H1 (cell line): ENCODE results near the gene MRPL20. TPM values are rescaled to one million over a fixed set of nuclear protein-coding genes. Genes with fewer than 3 reads are reported as not detected.

Experiments
- CTCF ChIA-PET: fragments of 300-600 bp; sonication (Branson Sonifier 250); formaldehyde crosslinking; loops from one replicate; lab custom pipeline; 2021; ENCODE audit not compliant: partially characterized antibody; lab: Charles Lee
- POLR2A ChIA-PET: fragments of 300-600 bp; sonication (Branson Sonifier 250); formaldehyde crosslinking; loops from one replicate; lab custom pipeline; 2021; ENCODE audit warnings: inconsistent platforms; ENCODE audit not compliant: partially characterized antibody; lab: Charles Lee
- DNase-seq, 2 experiments: peaks; one replicate each; pipeline versions ENCODE4 v3.0.0 to v3.0.0-alpha.2; 2010 to 2022; ENCODE audit warnings: low spot score in 2 of 2, low read depth in 1 of 2, mixed read lengths in 1 of 2
- FAIRE-seq: peaks from 2 replicates; lab custom pipeline; 2011; peaks lifted over from hg19 to GRCh38; lab: Jason Lieb, UNC
- H2AFZ ChIP-seq: 2 replicates; pipeline ENCODE4 v1.8.1; 2012; ENCODE audit warnings: low read length, inconsistent platforms
- H2AK5ac ChIP-seq: 2 replicates; pipeline ENCODE4 v1.6.1; 2013; ENCODE audit warnings: low read depth, low read length
- H2BK120ac ChIP-seq: replicated peaks from 2 replicates; pipeline ENCODE3; 2013; ENCODE audit warnings: low read depth, low read length, inconsistent platforms
- H2BK12ac ChIP-seq: 2 replicates; pipeline ENCODE4 v1.6.1; 2013; ENCODE audit warnings: low read depth, low read length
- H2BK15ac ChIP-seq: 2 replicates; pipeline ENCODE4 v1.6.1; 2013; ENCODE audit warnings: low read length
- H2BK20ac ChIP-seq: 2 replicates; pipeline ENCODE4 v1.6.1; 2013; ENCODE audit warnings: low read length
- H2BK5ac ChIP-seq: 2 replicates; pipeline ENCODE4 v1.6.1; 2013; ENCODE audit warnings: low read depth, low read length
- H3K14ac ChIP-seq: 2 replicates; pipeline ENCODE4 v1.6.1; 2013; ENCODE audit warnings: inconsistent platforms; ENCODE audit not compliant: insufficient read length
- H3K18ac ChIP-seq: 2 replicates; pipeline ENCODE4 v1.6.1; 2013; ENCODE audit warnings: low read length; ENCODE audit errors: extremely low read depth
- H3K23ac ChIP-seq: 2 replicates; pipeline ENCODE4 v1.6.1; 2013; ENCODE audit warnings: inconsistent platforms; ENCODE audit not compliant: insufficient read length
- H3K23me2 ChIP-seq: 2 replicates; pipeline ENCODE4 v1.6.1; 2013; ENCODE audit warnings: low read depth, low read length
- H3K27ac ChIP-seq: 2 replicates; pipeline ENCODE4 v1.6.1; 2011; ENCODE audit warnings: low read depth, low read length, inconsistent platforms
- H3K27me3 ChIP-seq, 4 experiments: replicated peaks in 1 of 4; 1 replicate in 1 of 4; 2 replicates in 3 of 4; pipeline versions ENCODE4 v1.6.1 to v1.8.1; 2011 to 2013; ENCODE audit warnings: low read length in 3 of 4, mild to moderate bottlenecking in 3 of 4, inconsistent platforms in 2 of 4, mixed read lengths in 2 of 4, moderate library complexity in 1 of 4; ENCODE audit not compliant: control insufficient read depth in 3 of 4, insufficient read depth in 3 of 4; ENCODE audit errors: extremely low read depth in 1 of 4
- H3K36me3 ChIP-seq, 4 experiments: 2 replicates each; pipeline versions ENCODE4 v1.6.1 to v1.8.1; 2011 to 2013; ENCODE audit warnings: mild to moderate bottlenecking in 4 of 4, low read length in 3 of 4, moderate library complexity in 2 of 4, control low read depth in 1 of 4, inconsistent platforms in 1 of 4; ENCODE audit not compliant: insufficient read depth in 4 of 4, control insufficient read depth in 2 of 4
- H3K4ac ChIP-seq: replicated peaks from 2 replicates; pipeline ENCODE3; 2013; ENCODE audit warnings: low read length, low read depth, mixed read lengths, inconsistent platforms; ENCODE audit not compliant: insufficient read length
- H3K4me1 ChIP-seq, 4 experiments: replicated peaks in 1 of 4; 1 replicate in 1 of 4; 2 replicates in 3 of 4; pipeline versions ENCODE4 v1.6.1 to v1.8.1; 2011 to 2013; ENCODE audit warnings: low read length in 3 of 4, inconsistent platforms in 2 of 4, mixed read lengths in 1 of 4; ENCODE audit not compliant: insufficient read depth in 4 of 4, control insufficient read depth in 3 of 4
- H3K4me2 ChIP-seq, 2 experiments: 2 replicates each; pipeline versions ENCODE4 v1.6.1 to v1.8.1; 2011 to 2013; ENCODE audit warnings: low read depth in 2 of 2, low read length in 2 of 2, control low read depth in 1 of 2, inconsistent platforms in 1 of 2, mild to moderate bottlenecking in 1 of 2; ENCODE audit not compliant: insufficient read depth in 1 of 2
- H3K4me3 ChIP-seq, 4 experiments: fragments of 200-600, 300-600 bp in 1 of 4; sonication (generic), shearing (Covaris generic), sonication (Bioruptor Twin) in 1 of 4; 2 replicates each; pipeline versions ENCODE4 v1.5.1 to v1.8.1; 2011 to 2016; ENCODE audit warnings: low read length in 4 of 4, low read depth in 3 of 4, control low read depth in 2 of 4, inconsistent platforms in 2 of 4, mild to moderate bottlenecking in 2 of 4, mixed read lengths in 1 of 4, moderate library complexity in 1 of 4; ENCODE audit not compliant: insufficient read depth in 2 of 4; ENCODE audit errors: extremely low read depth in 1 of 4
- H3K56ac ChIP-seq: replicated peaks from 2 replicates; pipeline ENCODE3; 2013; ENCODE audit warnings: low read depth, mild to moderate bottlenecking, mixed read lengths, low read length, inconsistent platforms; ENCODE audit not compliant: insufficient read length
- H3K79me1 ChIP-seq: 2 replicates; pipeline ENCODE4 v1.6.1; 2013; ENCODE audit warnings: low read depth, low read length, control low read depth
- H3K79me2 ChIP-seq, 2 experiments: 2 replicates each; pipeline versions ENCODE4 v1.6.1 to v1.8.1; 2012 to 2013; ENCODE audit warnings: low read length in 2 of 2, mild to moderate bottlenecking in 2 of 2, inconsistent platforms in 1 of 2; ENCODE audit not compliant: insufficient read depth in 2 of 2, control insufficient read depth in 1 of 2
- H3K9ac ChIP-seq, 4 experiments: replicated peaks in 1 of 4; 1 replicate in 1 of 4; 2 replicates in 3 of 4; pipeline versions ENCODE4 v1.6.1 to v1.8.1; 2011 to 2013; ENCODE audit warnings: low read depth in 3 of 4, low read length in 3 of 4, control low read depth in 2 of 4, mild to moderate bottlenecking in 2 of 4, moderate library complexity in 2 of 4, inconsistent platforms in 1 of 4; ENCODE audit errors: extremely low read depth in 1 of 4
- H3K9me3 ChIP-seq, 2 experiments: 2 replicates each; pipeline versions ENCODE4 v1.6.1 to v1.8.1; 2012 to 2013; ENCODE audit warnings: mild to moderate bottlenecking in 2 of 2, moderate library complexity in 2 of 2, control low read depth in 1 of 2, inconsistent platforms in 1 of 2, low read depth in 1 of 2, low read length in 1 of 2, mixed read lengths in 1 of 2; ENCODE audit not compliant: insufficient read depth in 2 of 2
- H4K20me1 ChIP-seq, 2 experiments: replicated peaks in 1 of 2; 2 replicates each; pipeline versions ENCODE3 to v1.8.1; 2011 to 2013; ENCODE audit warnings: inconsistent platforms in 2 of 2, low read length in 2 of 2, mild to moderate bottlenecking in 1 of 2; ENCODE audit not compliant: insufficient read depth in 2 of 2, control insufficient read depth in 1 of 2
- H4K5ac ChIP-seq: 2 replicates; pipeline ENCODE4 v1.6.1; 2013; ENCODE audit warnings: low read length, low read depth, mixed read lengths, inconsistent platforms; ENCODE audit not compliant: insufficient read length
- H4K8ac ChIP-seq: 2 replicates; pipeline ENCODE4 v1.8.0; 2013; ENCODE audit warnings: mild to moderate bottlenecking, moderate library complexity, low read length, inconsistent platforms; ENCODE audit not compliant: insufficient read depth; ENCODE audit errors: extremely low read depth
- H4K91ac ChIP-seq: replicated peaks from 2 replicates; pipeline ENCODE3; 2013; ENCODE audit warnings: low read length, mixed read lengths, inconsistent platforms; ENCODE audit not compliant: insufficient read length
- CTCF ChIP-seq, 3 experiments: IDR thresholded peaks; 1 replicate in 2 of 3; 2 replicates in 1 of 3; pipeline versions ENCODE4 v1.5.1 to v1.6.1; 2011; ENCODE audit warnings: low read length in 3 of 3, mild to moderate bottlenecking in 3 of 3, inconsistent platforms in 2 of 3, low read depth in 1 of 3, moderate library complexity in 1 of 3; ENCODE audit not compliant: insufficient read depth in 1 of 3; ENCODE audit errors: control extremely low read depth in 1 of 3
- POLR2AphosphoS5 ChIP-seq: IDR thresholded peaks from 2 replicates; pipeline ENCODE4 v1.6.1; 2011; ENCODE audit warnings: low read depth, low read length
- WGBS, 2 experiments: shearing (Covaris generic) in 1 of 2; methylation state at CpG; one replicate each; pipeline versions ENCODE4 v1.1.6 to v1.1.7; 2013 to 2015; ENCODE audit warnings: low lambda C conversion rate in 2 of 2, mixed read lengths in 2 of 2, inconsistent platforms in 1 of 2, low coverage in 1 of 2, missing lambda C conversion rate in 1 of 2; ENCODE audit not compliant: insufficient replicate concordance in 2 of 2, insufficient coverage in 1 of 2, insufficient read length in 1 of 2; ENCODE audit errors: extremely low coverage in 1 of 2, missing lambda C conversion rate in 1 of 2; 5-methylcytosine and 5-hydroxymethylcytosine counted together
- polyA plus RNA-seq, 7 experiments: library from polyadenylated mRNA; depleted of rRNA in 3 of 7; stranded (reverse) in 5 of 7; unstranded in 2 of 7; fragments of >200 nt in 5 of 7; fragments of 200-250 nt in 2 of 7; gene quantifications; 1 replicate in 5 of 7; 2 replicates in 1 of 7; 4 replicates in 1 of 7; pipeline versions ENCODE4 v1.2.1 to v1.2.3, GENCODE V29; 2011 to 2013; ENCODE audit warnings: missing spikeins in 2 of 7, mixed read lengths in 2 of 7
- total RNA-seq: library from RNA; stranded (reverse); fragmentation: NEBNext Ultra II Directional; extraction: Animal tissue kit (Norgen Biotek cat#: 25700); gene quantifications from 2 replicates; pipeline ENCODE4 v1.2.1, GENCODE V29; 2021

The MRPL20 gene
- total and polyA plus RNA-seq, 2 of the 8 experiments (the other 6 are each of a cell fraction or from before 2014, with no cell fraction given), result 126 to 151 TPM

GRCh38 chr1:1452882-1453281 is 45.8 kb upstream of the MRPL20 start:
- Histone ChIP-seq H3K4me3 (no peak overlapping the region), H4K91ac (no peak overlapping the region), H3K79me2 (no peaks in the 10 kb centered on the region), H3K79me1 (no peaks in the 10 kb centered on the region), H3K23me2 (no peaks in the 10 kb centered on the region), H3K4me2 (no peak overlapping the region), H3K27me3 (no peaks in the 10 kb centered on the region), H3K56ac (no peak overlapping the region), H3K9ac (no peak overlapping the region), H3K18ac (no peak overlapping the region), H3K36me3 (no peaks in the 10 kb centered on the region), H4K5ac (no peak overlapping the region), H2AFZ (no peak overlapping the region), H3K27ac (no peak overlapping the region), H3K14ac (no peak overlapping the region), H3K9me3 (no peaks in the 10 kb centered on the region), H2BK120ac (no peak overlapping the region), H4K20me1 (no peaks in the 10 kb centered on the region), H3K23ac (no peak overlapping the region), H2BK20ac (no peak overlapping the region), H2BK12ac (no peak overlapping the region), H2BK15ac (no peak overlapping the region), H4K8ac (no peak overlapping the region), H2AK5ac (no peak overlapping the region), H3K4ac (no peak overlapping the region), H2BK5ac (no peak overlapping the region), H3K4me1 (no peaks in the 10 kb centered on the region)
- no peak for DNase-seq
- ChIA-PET CTCF (interaction anchor here (0.8 to 2.2 kb wide), 3 partner anchors 9 to 47 kb away, joined by 3 to 5 read pairs (median 5); no protein-coding TSS in a partner anchor), POLR2A (interaction anchor here (0.8 to 2.1 kb wide), 5 partner anchors 10 to 51 kb away, joined by 3 to 5 read pairs (median 3); no protein-coding TSS in a partner anchor)
- TF ChIP-seq POLR2AphosphoS5, result no peak
- TF ChIP-seq CTCF (IDR thresholded peaks at IDR 0.05; ENCODE audit: control extremely low read depth in 1 of 3, insufficient read depth in 1 of 3, low read depth in 1 of 3, low read length in 3 of 3), result peak in 1 of 3 experiments; percentile 6; a peak in 1 of 4 replicates
- no peak for FAIRE-seq
- 94% methylated on average over 16 of the region's 16 CpGs; no CpG with 5 or more reads in 1 of the 2 experiments for WGBS, 2 experiments
